Activated CD8-positive, alpha-beta memory T cell treated with anti-CD3 and anti-CD28 coated beads for 1 hour (primary cell): ENCODE data around the gene L3MBTL4.

Experiments used
- DNase-seq, 2 donors: peaks; one replicate each; pipeline ENCODE4 v3.0.0-alpha.2; 2020; ENCODE audit warnings: low read depth in 1 of 2; ENCODE audit errors: extremely low read depth in 1 of 2

The L3MBTL4 gene

DNA sequence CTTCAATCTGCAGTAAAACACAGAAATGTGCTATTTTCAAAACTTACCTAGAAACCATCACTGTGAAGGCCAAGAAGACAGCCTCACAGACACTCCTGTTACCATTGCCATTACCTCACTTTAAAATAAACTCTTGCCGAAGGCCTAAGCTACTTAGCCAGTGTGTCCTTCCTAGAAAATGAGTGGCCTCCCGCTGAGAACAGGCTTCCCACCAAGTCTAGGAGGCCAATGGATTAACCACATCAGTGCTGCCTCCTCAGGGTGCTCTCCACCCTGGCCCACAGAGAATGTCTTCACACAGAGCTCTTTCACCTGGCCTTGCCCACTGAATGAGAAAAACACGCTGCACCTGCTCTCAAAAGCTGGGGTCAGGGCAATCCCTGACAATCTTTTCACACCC is 47.5 kb downstream of the L3MBTL4 start:
- no peak for DNase-seq

GRCh38 chr18:6366776-6367175 is 47.9 kb downstream of the L3MBTL4 start:
- no peak for DNase-seq

GRCh38 chr18:6365385-6365784 is 49.3 kb downstream of the L3MBTL4 start:
- DNase-seq: no peak

GRCh38 chr18:6363216-6363615 is 51.5 kb downstream of the L3MBTL4 start:
- no peak for DNase-seq

GRCh38 chr18:6362559-6363129 is 52.1 kb downstream of the L3MBTL4 start:
- no peak for DNase-seq

- DNase-seq: no peak
Observed at GRCh38 chr18:6357668-6358067, 57.0 kb downstream of the L3MBTL4 start.

DNA sequence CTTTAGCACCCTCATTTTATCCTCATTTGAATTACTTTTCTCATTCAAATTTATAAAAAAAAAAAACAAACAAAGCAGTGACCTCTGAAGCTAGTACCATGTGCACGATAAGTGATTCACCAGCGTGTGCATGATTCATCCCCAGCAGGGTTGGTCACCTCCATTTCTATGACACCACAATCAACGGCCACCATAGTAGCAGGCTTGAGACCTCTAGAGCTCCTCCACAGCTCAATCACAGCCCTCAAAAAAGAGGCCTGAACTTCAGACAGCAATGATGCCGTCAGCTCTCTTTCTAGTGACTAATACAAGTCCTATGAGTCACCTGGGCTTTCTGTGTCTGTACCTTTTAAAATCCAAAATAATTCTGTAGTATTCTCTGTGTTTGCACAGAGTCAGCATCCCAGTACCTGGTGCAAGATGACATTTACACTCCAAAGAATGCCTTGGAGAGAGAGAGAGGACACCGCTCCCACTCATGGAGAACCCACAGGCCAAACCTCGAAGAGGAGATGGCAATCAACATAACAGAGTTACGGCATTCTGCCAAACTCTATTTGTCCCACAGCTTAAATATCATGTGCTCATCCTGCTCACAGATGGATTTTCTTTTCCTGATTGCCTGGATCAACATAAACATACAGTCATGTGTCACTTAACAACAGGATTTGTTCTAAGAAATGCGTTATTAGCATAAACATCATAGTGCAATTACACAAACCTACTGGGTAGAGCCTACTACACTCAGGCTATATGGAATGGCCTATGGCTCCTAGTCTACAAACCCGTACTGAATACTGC is 58.7 kb downstream of the L3MBTL4 start:
- no peak for DNase-seq

- DNase-seq: no peak
Observed at GRCh38 chr18:6352275-6352674, 62.4 kb downstream of the L3MBTL4 start.

GRCh38 chr18:6342990-6343389 is 71.7 kb downstream of the L3MBTL4 start:
- no peak for DNase-seq

GRCh38 chr18:6341709-6342108 is 73.0 kb downstream of the L3MBTL4 start:
- no peak for DNase-seq

- no peak for DNase-seq
Observed at GRCh38 chr18:6341303-6341702, 73.4 kb downstream of the L3MBTL4 start.

DNA sequence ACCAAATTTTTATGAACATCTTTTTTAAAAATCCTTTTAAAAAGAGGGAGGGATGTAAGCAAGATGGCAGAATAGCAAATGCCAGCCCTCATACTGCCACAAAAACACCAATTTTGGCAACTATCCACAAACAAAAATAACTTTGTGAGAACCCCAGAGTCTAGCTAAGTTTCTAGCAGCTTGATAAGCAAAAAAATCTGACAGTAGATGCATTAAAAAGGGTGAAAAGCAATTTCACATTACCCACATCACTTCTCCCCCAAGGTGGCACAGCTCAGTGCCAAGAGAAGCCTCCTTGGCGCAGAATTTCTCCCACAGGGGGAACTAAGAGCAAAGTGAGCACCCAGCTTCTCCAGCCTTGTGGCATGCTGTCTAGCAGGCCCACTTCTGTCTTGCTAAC is 74.6 kb downstream of the L3MBTL4 start:
- no peak for DNase-seq

GRCh38 chr18:6336239-6336638 is 78.5 kb downstream of the L3MBTL4 start:
- DNase-seq: no peak

GRCh38 chr18:6333981-6334380 is 80.7 kb downstream of the L3MBTL4 start:
- no peak for DNase-seq

GRCh38 chr18:6331872-6332271 is 82.8 kb downstream of the L3MBTL4 start:
- DNase-seq: no peak

- no peak for DNase-seq
Observed at GRCh38 chr18:6330786-6331185, 83.9 kb downstream of the L3MBTL4 start.

GRCh38 chr18:6328621-6329010 is 86.1 kb downstream of the L3MBTL4 start:
- no peak for DNase-seq

DNA sequence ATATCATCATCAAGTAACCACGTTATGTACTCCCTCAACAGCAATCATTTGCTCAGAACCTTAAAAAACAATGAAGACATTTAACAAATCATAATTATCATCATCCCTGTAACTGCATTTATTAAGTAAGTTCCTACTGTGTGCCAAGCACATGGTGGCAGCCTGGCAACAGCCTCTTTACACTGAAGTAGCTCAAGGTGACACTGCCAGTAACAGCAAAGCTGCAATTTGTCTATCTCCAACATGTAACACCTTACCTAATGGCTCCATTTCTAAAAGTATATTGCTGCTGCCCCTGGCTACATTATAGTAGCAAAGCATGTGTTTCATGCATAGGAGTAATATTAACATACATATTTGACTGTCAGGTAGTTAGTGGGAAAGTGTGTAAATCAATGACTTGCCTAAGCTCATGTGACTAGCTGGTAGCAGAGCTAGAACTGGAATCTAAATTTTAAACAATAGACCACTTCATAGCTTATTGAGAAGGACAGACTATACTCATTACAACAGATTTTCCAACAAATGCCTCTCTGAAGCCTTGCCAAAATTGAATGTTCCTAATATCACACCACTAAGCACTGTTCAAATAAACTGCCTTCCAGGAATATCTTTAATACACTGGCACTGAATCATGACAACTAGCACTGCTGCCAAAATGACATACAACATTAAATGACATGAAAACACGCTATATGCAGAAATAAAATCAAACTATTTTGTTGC is 86.7 kb downstream of the L3MBTL4 start:
- DNase-seq: no peak

DNA sequence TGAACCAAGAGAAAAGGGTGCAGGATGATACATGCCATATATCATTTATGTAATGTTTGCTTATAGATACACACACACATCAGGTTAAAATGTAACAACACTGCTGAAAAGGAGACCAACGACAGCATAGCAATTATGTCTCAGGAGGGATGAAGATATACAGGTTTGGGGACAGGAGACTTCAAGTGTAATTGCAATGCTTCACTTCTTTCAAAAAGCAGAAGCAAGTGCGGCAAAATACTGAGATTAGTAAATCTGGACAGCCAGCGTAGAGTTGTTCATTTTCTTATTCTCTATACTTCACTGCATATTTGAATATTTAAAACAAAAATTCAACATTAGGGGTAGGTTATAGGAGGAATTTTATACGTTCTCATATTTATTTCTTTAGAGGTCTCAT is 87.2 kb downstream of the L3MBTL4 start:
- no peak for DNase-seq

DNA sequence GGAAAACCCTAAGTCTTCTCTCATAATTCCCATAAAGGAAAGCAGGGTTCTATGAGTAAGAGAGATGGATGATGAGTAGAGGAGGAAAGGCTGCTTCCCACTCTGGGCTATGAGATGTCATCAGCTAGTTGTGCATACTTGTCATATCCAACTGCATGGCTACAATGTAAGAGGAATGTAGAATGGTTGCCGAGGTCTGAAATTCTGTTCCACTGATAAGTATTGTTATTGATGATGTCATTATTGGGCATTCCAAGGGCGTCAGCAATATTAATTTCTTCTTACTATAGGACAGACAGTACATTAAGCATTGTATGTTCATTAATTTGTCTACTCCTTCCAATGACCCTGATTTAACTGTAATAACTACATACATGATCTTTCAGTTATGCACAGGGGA is 88.1 kb downstream of the L3MBTL4 start:
- DNase-seq: no peak

DNA sequence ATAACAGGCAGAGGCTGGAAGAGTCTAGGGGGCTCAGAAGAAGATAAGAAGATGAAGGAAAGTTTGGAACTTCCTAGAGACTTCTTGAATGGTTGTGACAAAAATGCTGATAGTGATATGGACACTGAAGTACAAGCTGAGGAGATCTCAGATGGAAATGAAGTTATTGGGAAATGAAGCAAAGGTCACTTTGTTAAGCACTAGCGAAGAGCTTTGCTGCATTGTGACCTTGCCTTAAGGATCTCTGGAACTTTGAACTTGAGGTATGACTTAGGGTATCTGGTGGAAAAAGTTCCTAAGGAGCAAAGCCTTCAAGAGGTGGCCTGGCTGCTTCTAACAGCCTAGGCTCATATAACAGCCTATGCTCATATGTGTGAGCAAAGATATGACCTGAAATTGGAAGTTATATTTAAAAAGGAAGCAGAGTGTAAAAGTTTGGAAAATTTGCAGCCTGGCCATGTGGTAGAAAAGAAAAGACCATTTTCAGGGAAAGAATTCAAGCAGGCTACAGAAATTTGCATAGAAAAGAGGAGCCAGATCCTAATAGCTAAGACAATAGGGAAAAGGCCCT is 91.3 kb downstream of the L3MBTL4 start:
- no peak for DNase-seq
